ENCODE measurements around the gene RAPGEF1. TPM values are rescaled to one million over a fixed set of nuclear protein-coding genes. Genes with fewer than 3 reads are reported as not detected.

Gene RAPGEF1
- polyA plus RNA-seq, 2 of the 4 experiments (the other 2 are of a cell fraction): 21.6 to 27.7 TPM

DNA sequence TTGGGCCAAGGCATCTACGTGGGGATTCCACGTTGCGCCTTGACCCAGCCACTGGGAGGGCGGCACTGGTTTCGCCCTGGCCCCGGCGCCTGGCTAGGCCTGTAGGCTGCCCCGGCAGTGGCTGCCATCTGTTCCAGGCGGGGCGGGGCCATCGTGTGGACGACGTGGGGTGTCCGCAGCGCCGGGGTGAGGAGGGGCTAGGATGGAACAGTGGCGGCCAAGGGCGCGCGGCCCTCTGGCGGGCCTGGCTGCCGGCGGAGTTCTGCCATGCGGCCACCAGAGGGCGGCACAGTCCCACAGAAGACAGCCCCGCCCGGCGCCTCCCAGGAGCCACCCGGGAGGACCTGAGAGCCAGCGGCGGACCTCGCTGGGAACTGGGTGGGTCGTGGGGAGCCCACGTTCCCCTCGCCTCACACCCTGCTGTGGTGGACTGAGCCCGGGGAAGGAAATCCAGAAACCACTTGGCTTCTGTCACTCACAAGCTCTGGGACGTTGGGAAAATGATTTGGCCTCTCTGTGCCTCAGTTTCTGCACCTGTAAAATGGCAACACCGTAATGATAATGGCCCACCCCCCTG is 22.6 kb upstream of the RAPGEF1 start (continued):
- TF ChIP-seq ESRRA (IDR thresholded peaks at IDR 0.05; ENCODE audit: borderline replicate concordance, low read length) (no peak), FOSB (CRISPR knock-in tag; IDR thresholded peaks at IDR 0.05) (no peak), CHD4 (IDR thresholded peaks at IDR 0.05; ENCODE audit: borderline replicate concordance) (peak; percentile 36; the same call in 1 of the 2 replicates), HOXA7 (CRISPR knock-in tag; IDR thresholded peaks at IDR 0.05) (no peak), ZSCAN20 (CRISPR knock-in tag; IDR thresholded peaks at IDR 0.05) (no peak), HOXB13 (CRISPR knock-in tag; IDR thresholded peaks at IDR 0.05; ENCODE audit: low read depth) (no peak), CHD2 (IDR thresholded peaks at IDR 0.05; ENCODE audit: low read length, partially characterized antibody) (no peak), TFCP2L1 (CRISPR knock-in tag; IDR thresholded peaks at IDR 0.05) (no peak), MAZ (IDR thresholded peaks at IDR 0.05; ENCODE audit: borderline replicate concordance, low read depth, low read length) (no peak), NPAS2 (CRISPR knock-in tag; IDR thresholded peaks at IDR 0.05; ENCODE audit: borderline replicate concordance) (no peak), JUN (IDR thresholded peaks at IDR 0.05) (no peak), FOXS1 (CRISPR knock-in tag; IDR thresholded peaks at IDR 0.05) (no peak), EP300 (IDR thresholded peaks at IDR 0.05) (no peak), SREBF2 (IDR thresholded peaks at IDR 0.05) (no peak), HEYL (CRISPR knock-in tag; IDR thresholded peaks at IDR 0.05) (no peak), RAD21 (conservative IDR thresholded peaks at IDR 0.05 in 1 of 2, IDR thresholded peaks at IDR 0.05 in 1 of 2) (peak; percentile 93 to 98), RNF2 (IDR thresholded peaks at IDR 0.05; ENCODE audit: borderline replicate concordance, low read depth) (no peak), TP53 (CRISPR knock-in tag; IDR thresholded peaks at IDR 0.05) (no peak), POLR2AphosphoS2 (conservative IDR thresholded peaks at IDR 0.05; ENCODE audit: low read length) (no peak), KDM1A (IDR thresholded peaks at IDR 0.05; ENCODE audit: low read depth) (peak; percentile 71; the same call in 1 of the 2 replicates), SMC3 (IDR thresholded peaks at IDR 0.05) (peak; percentile 95), KDM5A (IDR thresholded peaks at IDR 0.05) (no peak), ZFP36 (IDR thresholded peaks at IDR 0.05; ENCODE audit: borderline replicate concordance, partially characterized antibody) (no peak), MYC (IDR thresholded peaks at IDR 0.05; ENCODE audit: borderline replicate concordance, low read length) (no peak)
- TF ChIP-seq, protein P1, sequence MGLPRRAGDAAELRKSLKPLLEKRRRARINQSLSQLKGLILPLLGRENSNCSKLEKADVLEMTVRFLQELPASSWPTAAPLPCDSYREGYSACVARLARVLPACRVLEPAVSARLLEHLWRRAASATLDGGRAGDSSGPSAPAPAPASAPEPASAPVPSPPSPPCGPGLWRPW (IDR thresholded peaks at IDR 0.05): no peak
- TF ChIP-seq, protein P2, sequence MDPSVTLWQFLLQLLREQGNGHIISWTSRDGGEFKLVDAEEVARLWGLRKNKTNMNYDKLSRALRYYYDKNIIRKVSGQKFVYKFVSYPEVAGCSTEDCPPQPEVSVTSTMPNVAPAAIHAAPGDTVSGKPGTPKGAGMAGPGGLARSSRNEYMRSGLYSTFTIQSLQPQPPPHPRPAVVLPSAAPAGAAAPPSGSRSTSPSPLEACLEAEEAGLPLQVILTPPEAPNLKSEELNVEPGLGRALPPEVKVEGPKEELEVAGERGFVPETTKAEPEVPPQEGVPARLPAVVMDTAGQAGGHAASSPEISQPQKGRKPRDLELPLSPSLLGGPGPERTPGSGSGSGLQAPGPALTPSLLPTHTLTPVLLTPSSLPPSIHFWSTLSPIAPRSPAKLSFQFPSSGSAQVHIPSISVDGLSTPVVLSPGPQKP (IDR thresholded peaks at IDR 0.05; ENCODE audit: low read depth, low read length): no peak
- TF ChIP-seq, protein P3, sequence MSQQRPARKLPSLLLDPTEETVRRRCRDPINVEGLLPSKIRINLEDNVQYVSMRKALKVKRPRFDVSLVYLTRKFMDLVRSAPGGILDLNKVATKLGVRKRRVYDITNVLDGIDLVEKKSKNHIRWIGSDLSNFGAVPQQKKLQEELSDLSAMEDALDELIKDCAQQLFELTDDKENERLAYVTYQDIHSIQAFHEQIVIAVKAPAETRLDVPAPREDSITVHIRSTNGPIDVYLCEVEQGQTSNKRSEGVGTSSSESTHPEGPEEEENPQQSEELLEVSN (IDR thresholded peaks at IDR 0.05; ENCODE audit: borderline replicate concordance, low read depth): no peak

DNA sequence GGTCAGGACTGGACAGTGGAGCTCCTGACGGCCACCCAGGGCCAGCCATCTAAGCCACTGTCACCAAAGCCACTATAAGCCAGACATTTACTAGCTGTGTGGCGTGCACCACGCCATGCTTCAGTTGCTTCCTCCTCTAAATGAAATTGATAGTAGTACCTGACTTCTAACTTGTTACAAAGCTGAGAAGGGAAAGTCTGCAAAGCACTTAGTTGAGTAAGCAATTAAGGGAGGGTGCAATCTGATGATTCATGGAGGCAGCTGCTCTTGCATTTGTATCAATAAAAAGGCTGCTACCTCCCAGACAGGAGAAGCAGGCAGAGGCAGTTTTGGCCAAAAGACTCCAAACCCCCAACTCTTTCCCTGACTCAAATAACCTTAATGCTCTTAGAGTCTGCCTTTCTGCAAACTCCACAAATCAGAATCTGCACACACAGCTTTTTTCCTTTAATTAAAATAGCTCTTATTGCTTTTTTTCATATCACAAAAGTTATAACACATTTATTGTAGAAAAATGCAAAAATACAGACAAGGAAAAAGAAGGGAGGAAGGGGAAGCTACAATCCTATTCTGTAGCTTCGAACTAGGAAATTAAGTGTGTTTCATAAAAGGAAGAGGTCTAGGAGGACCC is 19.3 kb upstream of the RAPGEF1 start:
- WGBS (ENCODE audit: missing lambda C conversion rate): 39% methylated on average over 4 of the region's 4 CpGs
- H3K27ac ChIP-seq: no peak overlapping the region

More for the DNA sequence above, 19.3 kb upstream of the RAPGEF1 start:
- DNase-seq (ENCODE audit: low read depth in 1 of 2, low spot score in 1 of 2): no peak
- ChIA-PET POLR2A (no interaction called here), CTCF (interaction anchor here (0.6 to 15.7 kb wide), 19 partner anchors 8 to 816 kb away, joined by 3 to 263 read pairs (median 5); no protein-coding TSS in a partner anchor)
- no peak overlapping the region for H3K4me2 ChIP-seq
- 0 out of 6 replicates have a peak, but pooled peaks of 1 of the 2 experiments have one; percentile 9 for ATAC-seq
- peaks cover 9% of the 10 kb centered on the region; the same call in 1 of the 3 replicates for H3K4me1 ChIP-seq
- TF ChIP-seq, protein P2 (IDR thresholded peaks at IDR 0.05; ENCODE audit: low read depth, low read length): no peak
- peak; percentile 68 for TF ChIP-seq MAFK (IDR thresholded peaks at IDR 0.05; ENCODE audit: partially characterized antibody)
- H3K9me3 ChIP-seq: no peaks in the 10 kb centered on the region
- no peak overlapping the region for H3K4me3 ChIP-seq
- no peak for FAIRE-seq
